ENCODE data around the gene CARD19.

Gene CARD19

DNA sequence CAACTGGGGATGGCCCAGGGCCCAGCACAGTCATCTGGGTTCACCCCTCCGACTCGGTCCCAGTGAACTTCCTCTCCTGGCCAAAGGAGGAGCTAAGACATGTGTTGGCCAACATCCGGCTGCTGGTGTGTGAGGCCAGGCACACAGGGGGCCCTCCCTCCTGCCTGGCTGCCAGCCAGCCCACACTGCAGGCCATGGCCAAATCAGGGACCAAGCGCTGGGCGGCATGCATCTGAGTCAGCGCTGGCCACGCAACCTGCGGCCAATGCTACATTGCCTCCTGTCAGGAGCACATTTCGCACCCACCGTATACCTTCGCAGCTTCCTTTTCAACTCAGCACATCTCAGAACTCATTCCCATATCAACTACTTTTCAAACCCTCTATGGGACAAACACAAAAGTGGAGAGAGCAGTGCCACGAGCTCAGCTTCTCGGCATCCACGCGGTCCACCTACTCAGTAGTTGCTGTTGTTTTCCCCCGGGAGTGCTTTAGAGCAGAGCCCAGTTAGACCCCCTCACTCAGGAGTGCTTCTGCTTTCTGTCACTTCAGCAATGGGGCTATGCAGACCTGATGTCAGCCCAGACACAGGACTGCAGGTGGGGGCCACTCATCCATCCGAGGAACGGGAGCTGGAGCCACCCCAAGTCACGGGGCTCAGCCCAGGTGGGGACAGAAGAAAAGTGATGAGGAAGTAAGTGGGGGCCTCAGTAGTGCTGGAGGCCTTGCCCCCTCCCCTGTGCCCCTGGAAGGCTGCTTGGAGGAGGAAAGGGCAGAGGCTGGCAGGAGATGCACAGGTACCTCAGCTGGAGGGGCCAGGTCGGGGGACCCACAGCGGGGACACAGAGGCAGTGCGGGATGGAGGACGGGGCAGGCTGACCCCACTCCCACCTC lies 24.2 kb downstream of the CARD19 start (continued):
- TF ChIP-seq ZBTB44 (tag by site-specific recombination; IDR thresholded peaks at IDR 0.05) (0 out of 2 replicates have a peak, but pooled peaks have one; percentile 43), ZNF37A (tag by site-specific recombination; IDR thresholded peaks at IDR 0.05) (no peak), SP2 (tag by site-specific recombination; IDR thresholded peaks at IDR 0.05) (peak; percentile 45), ZNF292 (tag by site-specific recombination; IDR thresholded peaks at IDR 0.05; ENCODE audit: borderline replicate concordance, low read depth) (no peak), ZNF785 (tag by site-specific recombination; IDR thresholded peaks at IDR 0.05) (no peak), SP3 (tag by site-specific recombination; IDR thresholded peaks at IDR 0.05) (no peak), ZNF549 (tag by site-specific recombination; IDR thresholded peaks at IDR 0.05) (no peak), ZNF174 (tag by site-specific recombination; IDR thresholded peaks at IDR 0.05) (no peak), ZNF311 (tag by site-specific recombination; IDR thresholded peaks at IDR 0.05; ENCODE audit: borderline replicate concordance) (no peak), ZNF660 (tag by site-specific recombination; IDR thresholded peaks at IDR 0.05) (no peak; the same call in 1 of the 2 replicates), ZFHX2 (tag by site-specific recombination; conservative IDR thresholded peaks at IDR 0.05) (peak; percentile 32; the same call in 1 of the 2 replicates), ZNF112 (tag by site-specific recombination; IDR thresholded peaks at IDR 0.05) (no peak), GLIS2 (tag by site-specific recombination; IDR thresholded peaks at IDR 0.05) (peak; percentile 79), ZFP37 (tag by site-specific recombination; IDR thresholded peaks at IDR 0.05) (no peak), ZNF639 (tag by site-specific recombination; IDR thresholded peaks at IDR 0.05) (no peak), ZNF184 (tag by site-specific recombination; IDR thresholded peaks at IDR 0.05) (no peak), ZNF239 (tag by site-specific recombination; IDR thresholded peaks at IDR 0.05) (no peak), ZBTB20 (tag by site-specific recombination; IDR thresholded peaks at IDR 0.05) (peak; percentile 34; the same call in 1 of the 2 replicates), HOXA7 (CRISPR knock-in tag; IDR thresholded peaks at IDR 0.05; ENCODE audit: borderline replicate concordance) (no peak), SCRT1 (tag by site-specific recombination; IDR thresholded peaks at IDR 0.05; ENCODE audit: borderline replicate concordance) (no peak), ZNF692 (tag by site-specific recombination; IDR thresholded peaks at IDR 0.05) (peak; percentile 44; the same call in 1 of the 2 replicates), ZNF366 (tag by site-specific recombination; conservative IDR thresholded peaks at IDR 0.05) (peak; percentile 82), ZNF76 (tag by site-specific recombination; IDR thresholded peaks at IDR 0.05; ENCODE audit: borderline replicate concordance, low read depth) (no peak)
- TF ChIP-seq, protein P1, sequence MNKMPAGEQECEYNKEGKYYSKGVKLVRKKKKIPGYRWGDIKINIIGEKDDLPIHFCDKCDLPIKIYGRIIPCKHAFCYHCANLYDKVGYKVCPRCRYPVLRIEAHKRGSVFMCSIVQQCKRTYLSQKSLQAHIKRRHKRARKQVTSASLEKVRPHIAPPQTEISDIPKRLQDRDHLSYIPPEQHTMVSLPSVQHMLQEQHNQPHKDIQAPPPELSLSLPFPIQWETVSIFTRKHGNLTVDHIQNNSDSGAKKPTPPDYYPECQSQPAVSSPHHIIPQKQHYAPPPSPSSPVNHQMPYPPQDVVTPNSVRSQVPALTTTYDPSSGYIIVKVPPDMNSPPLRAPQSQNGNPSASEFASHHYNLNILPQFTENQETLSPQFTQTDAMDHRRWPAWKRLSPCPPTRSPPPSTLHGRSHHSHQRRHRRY (tag by site-specific recombination; IDR thresholded peaks at IDR 0.05): no peak
- TF ChIP-seq, protein P2, sequence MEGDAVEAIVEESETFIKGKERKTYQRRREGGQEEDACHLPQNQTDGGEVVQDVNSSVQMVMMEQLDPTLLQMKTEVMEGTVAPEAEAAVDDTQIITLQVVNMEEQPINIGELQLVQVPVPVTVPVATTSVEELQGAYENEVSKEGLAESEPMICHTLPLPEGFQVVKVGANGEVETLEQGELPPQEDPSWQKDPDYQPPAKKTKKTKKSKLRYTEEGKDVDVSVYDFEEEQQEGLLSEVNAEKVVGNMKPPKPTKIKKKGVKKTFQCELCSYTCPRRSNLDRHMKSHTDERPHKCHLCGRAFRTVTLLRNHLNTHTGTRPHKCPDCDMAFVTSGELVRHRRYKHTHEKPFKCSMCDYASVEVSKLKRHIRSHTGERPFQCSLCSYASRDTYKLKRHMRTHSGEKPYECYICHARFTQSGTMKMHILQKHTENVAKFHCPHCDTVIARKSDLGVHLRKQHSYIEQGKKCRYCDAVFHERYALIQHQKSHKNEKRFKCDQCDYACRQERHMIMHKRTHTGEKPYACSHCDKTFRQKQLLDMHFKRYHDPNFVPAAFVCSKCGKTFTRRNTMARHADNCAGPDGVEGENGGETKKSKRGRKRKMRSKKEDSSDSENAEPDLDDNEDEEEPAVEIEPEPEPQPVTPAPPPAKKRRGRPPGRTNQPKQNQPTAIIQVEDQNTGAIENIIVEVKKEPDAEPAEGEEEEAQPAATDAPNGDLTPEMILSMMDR (tag by site-specific recombination; IDR thresholded peaks at IDR 0.05): peak; percentile 68
- TF ChIP-seq, protein P3, sequence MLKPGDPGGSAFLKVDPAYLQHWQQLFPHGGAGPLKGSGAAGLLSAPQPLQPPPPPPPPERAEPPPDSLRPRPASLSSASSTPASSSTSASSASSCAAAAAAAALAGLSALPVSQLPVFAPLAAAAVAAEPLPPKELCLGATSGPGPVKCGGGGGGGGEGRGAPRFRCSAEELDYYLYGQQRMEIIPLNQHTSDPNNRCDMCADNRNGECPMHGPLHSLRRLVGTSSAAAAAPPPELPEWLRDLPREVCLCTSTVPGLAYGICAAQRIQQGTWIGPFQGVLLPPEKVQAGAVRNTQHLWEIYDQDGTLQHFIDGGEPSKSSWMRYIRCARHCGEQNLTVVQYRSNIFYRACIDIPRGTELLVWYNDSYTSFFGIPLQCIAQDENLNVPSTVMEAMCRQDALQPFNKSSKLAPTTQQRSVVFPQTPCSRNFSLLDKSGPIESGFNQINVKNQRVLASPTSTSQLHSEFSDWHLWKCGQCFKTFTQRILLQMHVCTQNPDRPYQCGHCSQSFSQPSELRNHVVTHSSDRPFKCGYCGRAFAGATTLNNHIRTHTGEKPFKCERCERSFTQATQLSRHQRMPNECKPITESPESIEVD (tag by site-specific recombination; IDR thresholded peaks at IDR 0.05): no peak

Data from HEK293 (cell line).